GM19239 (cell line): ENCODE data around the gene DCLK1.

Experiments used
- DNase-seq: peaks from one replicate; pipeline ENCODE4 v3.0.0; 2011; ENCODE audit warnings: low spot score; ENCODE audit not compliant: insufficient read length
- FAIRE-seq: peaks from 2 replicates; lab custom pipeline; 2011; peaks lifted over from hg19 to GRCh38; lab: Jason Lieb, UNC

Gene DCLK1

GRCh38 chr13:35849256-35849644 lies 281.9 kb downstream of the DCLK1 start:
- FAIRE-seq: no peak
- DNase-seq: no peak

- no peak for FAIRE-seq
These were observed 282.6 kb downstream of the DCLK1 start for GRCh38 chr13:35848336-35849255.

DNA sequence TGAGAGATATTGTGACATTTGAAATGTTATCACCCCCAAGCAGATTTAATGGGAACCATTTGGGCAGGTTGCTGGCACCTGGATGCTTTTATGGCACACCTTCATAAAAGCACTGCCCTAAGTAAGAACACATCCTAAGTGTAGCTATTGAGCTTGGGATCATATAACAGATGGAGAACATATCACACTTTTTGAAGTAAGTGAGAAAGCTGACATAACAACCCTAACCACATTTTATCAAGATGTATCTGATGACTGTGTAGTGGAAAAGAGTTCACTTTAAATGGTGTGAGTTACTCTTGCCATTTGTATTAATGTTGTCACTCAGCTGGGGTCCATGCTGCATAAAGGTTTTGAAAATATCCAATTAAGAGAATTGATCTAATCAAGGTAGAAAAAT lies 287.9 kb downstream of the DCLK1 start:
- no peak for FAIRE-seq
- DNase-seq: no peak

More at GRCh38 chr13:35848336-35849255, 282.6 kb downstream of the DCLK1 start:
- no peak for DNase-seq

DNA sequence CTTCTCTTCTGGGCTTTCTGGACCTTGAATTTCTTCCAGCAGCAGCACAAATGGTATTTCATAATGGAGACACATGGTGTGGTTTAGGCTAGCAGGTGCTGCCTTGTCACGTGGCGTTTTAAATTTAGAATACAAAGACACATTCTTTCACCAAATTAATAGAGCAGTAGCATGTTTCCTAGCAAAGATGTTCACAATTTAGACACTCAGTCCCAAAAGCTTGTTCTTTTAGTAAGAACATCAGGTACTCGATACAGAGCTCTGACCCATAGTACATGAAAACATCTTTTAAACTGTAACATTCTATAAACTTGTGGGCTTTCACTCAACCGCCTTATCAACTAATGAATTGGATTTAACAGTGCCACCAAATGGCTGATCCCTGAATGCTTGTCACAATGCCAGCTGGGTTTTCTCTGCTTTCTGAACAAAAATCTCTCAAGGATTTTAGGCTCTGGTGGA lies 290.1 kb downstream of the DCLK1 start:
- FAIRE-seq (no peak), DNase-seq (no peak)

GRCh38 chr13:35839806-35840205 lies 291.4 kb downstream of the DCLK1 start:
- FAIRE-seq (no peak), DNase-seq (no peak)

- FAIRE-seq: no peak
- no peak for DNase-seq
These were observed 292.8 kb downstream of the DCLK1 start for GRCh38 chr13:35838356-35838755.

DNA sequence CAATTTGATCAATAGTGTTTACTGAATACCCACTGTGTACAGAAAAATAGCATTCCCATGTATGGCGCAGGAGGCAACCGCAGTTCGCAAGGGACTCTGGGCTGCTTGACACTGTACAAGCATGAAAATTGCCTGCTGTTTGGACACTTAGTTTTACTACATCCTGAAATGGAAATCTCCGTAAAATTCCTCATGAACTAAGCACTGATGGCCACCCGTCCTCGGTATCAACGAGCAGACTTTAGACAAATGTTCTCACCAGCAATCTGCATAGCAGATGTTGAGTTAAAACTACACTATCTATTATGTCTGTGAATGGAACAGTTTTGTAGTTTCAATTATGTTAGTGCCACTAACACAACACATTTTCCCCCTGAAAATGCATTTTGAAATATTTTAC lies 294.7 kb downstream of the DCLK1 start:
- FAIRE-seq (no peak), DNase-seq (no peak)

DNA sequence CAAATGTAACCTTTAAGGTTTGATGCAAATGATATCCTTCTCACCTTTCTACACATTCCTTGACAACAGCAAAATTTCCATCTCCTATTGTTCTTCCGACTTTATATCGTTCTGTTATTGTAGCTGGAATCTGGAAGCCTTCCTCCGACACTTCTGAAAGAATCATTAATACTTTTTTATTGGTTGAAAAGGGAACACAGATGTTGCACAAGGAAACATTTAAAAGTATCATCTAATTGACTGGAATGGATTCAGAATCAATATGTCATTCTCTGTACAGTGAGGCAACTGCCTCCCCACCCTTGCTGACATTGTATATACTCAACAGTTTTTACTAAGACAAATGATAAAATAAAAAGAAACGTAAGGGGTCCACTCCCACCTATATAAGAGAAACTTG lies 295.2 kb downstream of the DCLK1 start:
- FAIRE-seq (no peak), DNase-seq (no peak)

DNA sequence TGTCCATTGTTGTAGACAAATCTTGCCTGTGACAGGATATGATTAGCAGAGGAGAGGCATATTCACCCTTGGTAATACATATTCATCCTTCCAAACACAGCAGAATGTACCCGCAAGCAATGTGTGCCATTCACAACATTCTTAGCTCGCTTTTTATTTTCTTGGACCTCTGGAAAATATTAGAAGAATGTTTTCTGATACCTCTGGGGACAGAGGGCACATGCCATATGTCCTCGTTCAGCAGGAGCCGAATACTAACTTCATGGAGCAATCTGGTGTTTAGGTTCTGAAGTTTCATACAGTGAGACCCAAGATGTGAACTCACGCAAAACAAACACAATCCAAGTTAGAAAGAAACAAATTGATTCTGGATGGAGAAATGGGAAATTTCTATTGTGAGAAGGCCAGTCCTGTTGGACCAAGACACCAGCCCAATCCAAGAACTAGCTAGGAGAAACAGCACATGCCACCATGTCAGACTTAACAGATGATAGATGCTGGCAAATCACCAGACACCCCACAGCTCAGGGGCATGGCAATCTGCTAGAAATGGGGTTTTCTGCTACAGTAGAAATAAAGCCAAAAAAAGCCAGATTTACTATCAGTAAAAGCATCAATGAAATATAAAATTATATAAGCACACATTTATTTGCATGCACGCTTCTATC lies 297.4 kb downstream of the DCLK1 start:
- DNase-seq (no peak), FAIRE-seq (no peak)

GRCh38 chr13:35833031-35833430 lies 298.2 kb downstream of the DCLK1 start:
- no peak for DNase-seq
- FAIRE-seq: no peak

- no peak for DNase-seq
- no peak for FAIRE-seq
These were observed 298.6 kb downstream of the DCLK1 start for GRCh38 chr13:35832551-35832950.

- no peak for FAIRE-seq
These were observed 300.2 kb downstream of the DCLK1 start for GRCh38 chr13:35830850-35831450.

GRCh38 chr13:35826626-35827254 lies 304.4 kb downstream of the DCLK1 start:
- FAIRE-seq: no peak

More at GRCh38 chr13:35830850-35831450, 300.2 kb downstream of the DCLK1 start:
- DNase-seq: no peak

DNA sequence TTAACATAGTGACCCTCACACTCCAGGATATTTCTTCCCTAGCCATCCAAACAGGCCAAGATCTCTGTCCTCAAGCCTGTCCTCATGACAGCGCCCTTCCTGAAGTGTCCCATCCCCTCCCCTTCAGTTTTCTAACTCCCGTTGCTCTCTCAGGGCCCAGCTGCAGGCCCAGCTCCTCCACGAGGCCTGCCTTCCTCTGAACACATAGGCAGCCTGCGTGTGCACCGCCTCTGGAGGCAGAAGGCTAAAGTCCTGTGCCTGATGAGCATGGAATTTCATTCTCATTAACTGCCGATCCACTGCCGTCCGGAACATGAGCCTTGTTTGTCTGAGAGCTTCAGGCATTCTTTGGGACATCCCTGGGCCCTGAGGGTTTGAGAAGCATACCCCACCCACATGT lies 306.4 kb downstream of the DCLK1 start:
- no peak for FAIRE-seq
- DNase-seq: no peak

More at GRCh38 chr13:35826626-35827254, 304.4 kb downstream of the DCLK1 start:
- no peak for DNase-seq

DNA sequence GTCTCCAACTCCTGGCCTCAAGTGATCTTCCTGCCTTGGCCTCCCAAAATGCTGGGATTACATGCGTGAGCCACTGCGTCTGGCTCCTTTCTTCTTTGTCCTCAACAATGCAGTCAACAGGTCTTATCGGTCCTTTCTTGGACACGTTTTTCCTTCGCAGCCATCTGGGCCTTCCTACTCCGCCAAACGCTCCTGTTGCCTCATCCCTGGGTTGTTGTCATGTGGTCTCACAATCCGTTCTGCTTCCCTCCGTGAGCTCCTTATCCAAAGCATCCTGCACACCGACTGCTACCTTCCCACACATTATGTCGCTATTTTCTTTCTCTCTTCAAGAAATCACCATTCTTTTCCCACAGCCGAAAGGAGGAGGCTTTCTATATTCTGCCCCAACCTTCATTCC lies 306.8 kb downstream of the DCLK1 start:
- DNase-seq (no peak), FAIRE-seq (no peak)

- DNase-seq (no peak), FAIRE-seq (no peak)
These were observed 308.5 kb downstream of the DCLK1 start for GRCh38 chr13:35822666-35823065.

- FAIRE-seq (no peak), DNase-seq (peak; percentile 12)
These were observed 312.5 kb downstream of the DCLK1 start for GRCh38 chr13:35818633-35819067.

- FAIRE-seq (no peak), DNase-seq (no peak)
These were observed 313.3 kb downstream of the DCLK1 start for GRCh38 chr13:35817642-35818607.

GRCh38 chr13:35814605-35815011 lies 316.6 kb downstream of the DCLK1 start:
- FAIRE-seq (no peak), DNase-seq (no peak)
